ENCODE measurements around the gene NAXE.

- TF ChIP-seq BACH2 (CRISPR knock-in tag; IDR thresholded peaks at IDR 0.05; ENCODE audit: borderline replicate concordance) (no peak), RARB (CRISPR knock-in tag; IDR thresholded peaks at IDR 0.05) (no peak), ZFP3 (CRISPR knock-in tag; IDR thresholded peaks at IDR 0.05) (no peak), PATZ1 (CRISPR knock-in tag; IDR thresholded peaks at IDR 0.05; ENCODE audit: borderline replicate concordance) (no peak)
Observed at GRCh38 chr1:156579472-156579871, 12.1 kb upstream of the NAXE start, which contains the start of gene TTC24.

Data from SK-N-SH treated with all-trans-retinoic acid at 6 μM for 48 hours (cell line).